OCI-LY3 (cell line): ENCODE results near the gene GBA2.

Source experiments
- H2AFZ ChIP-seq: fragments of 200-600, 300-600 bp; shearing (Covaris generic); 2 replicates; pipeline ENCODE4 v1.6.0; 2014; ENCODE audit warnings: antibody characterized with exemption, low read depth, low read length
- H3K27ac ChIP-seq: fragments of 200-600, 300-600 bp; sonication (generic); 2 replicates; pipeline ENCODE4 v1.5.1; 2014; ENCODE audit warnings: mild to moderate bottlenecking, low read length, moderate library complexity, mixed read lengths
- H3K27me3 ChIP-seq: fragments of 200-600, 300-600 bp; sonication (generic); 2 replicates; pipeline ENCODE4 v1.6.1; 2014; ENCODE audit warnings: low read depth, low read length, mixed read lengths
- H3K36me3 ChIP-seq: fragments of 200-600, 300-600 bp; sonication (generic); replicated peaks from 2 replicates; pipeline ENCODE3; 2014; ENCODE audit warnings: low read depth, low read length, mixed read lengths
- H3K4me1 ChIP-seq: fragments of 300-600, 200-600 bp; sonication (generic); 2 replicates; pipeline ENCODE4 v1.6.1; 2014; ENCODE audit warnings: low read length, mixed read lengths
- H3K4me2 ChIP-seq: fragments of 200-600, 300-600 bp; sonication (generic); 2 replicates; pipeline ENCODE4 v1.6.1; 2014; ENCODE audit warnings: low read length, mixed read lengths
- H3K4me3 ChIP-seq: fragments of 300-600, 200-600 bp; sonication (generic); 2 replicates; pipeline ENCODE4 v1.5.1; 2014; ENCODE audit warnings: antibody characterized with exemption, mild to moderate bottlenecking, low read length, moderate library complexity
- H3K79me2 ChIP-seq: fragments of 300-600, 200-600 bp; shearing (Covaris generic); 2 replicates; pipeline ENCODE4 v1.6.1; 2014; ENCODE audit warnings: mild to moderate bottlenecking, low read length, mixed read lengths
- H3K9ac ChIP-seq: fragments of 300-600, 200-600 bp; shearing (Covaris generic); 2 replicates; pipeline ENCODE4 v1.6.0; 2014; ENCODE audit warnings: mild to moderate bottlenecking, low read length, moderate library complexity
- H3K9me3 ChIP-seq: fragments of 200-600, 300-600 bp; shearing (Covaris generic); 2 replicates; pipeline ENCODE4 v1.6.1; 2014; ENCODE audit warnings: low read length, mixed read lengths; ENCODE audit not compliant: insufficient read depth
- H4K20me1 ChIP-seq: fragments of 200-600, 300-600 bp; sonication (generic); 2 replicates; pipeline ENCODE4 v1.6.1; 2016; ENCODE audit warnings: low read length, mixed read lengths; ENCODE audit not compliant: insufficient read depth
- CTCF ChIP-seq: fragments of 200-600, 300-600 bp; sonication (generic); IDR thresholded peaks from 2 replicates; pipeline ENCODE4 v1.5.1; 2014; ENCODE audit warnings: antibody characterized with exemption, low read length, low read depth
- EZH2phosphoT487 ChIP-seq: fragments of 200-600 bp; shearing (Covaris generic); IDR thresholded peaks from 2 replicates; pipeline ENCODE4 v1.6.1; 2018; ENCODE audit warnings: antibody characterized with exemption, mixed run types, low read depth

The GBA2 gene

DNA sequence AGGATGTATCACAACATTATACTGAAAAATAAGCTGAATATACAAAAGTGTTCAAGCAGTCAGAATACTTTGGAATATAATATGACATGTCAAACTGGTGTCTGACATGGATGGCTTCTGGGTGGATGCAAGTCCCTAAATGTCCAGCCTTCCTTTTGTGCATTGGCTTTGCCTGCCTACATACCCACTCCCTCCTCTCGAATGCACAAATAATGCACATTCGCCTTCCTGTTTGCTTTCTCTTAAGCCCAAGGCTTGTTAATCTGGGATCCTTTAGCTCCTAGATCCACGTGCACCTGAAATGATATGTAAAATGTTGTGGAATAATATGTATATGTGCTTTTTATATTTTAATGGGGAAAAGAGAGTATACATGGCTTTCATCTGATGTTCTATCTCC, 29.5 kb upstream of the GBA2 start:
- no peak overlapping the region for H2AFZ ChIP-seq
- no peak overlapping the region for H3K27ac ChIP-seq
- no peaks in the 10 kb centered on the region for H4K20me1 ChIP-seq
- TF ChIP-seq EZH2phosphoT487 (no peak), CTCF (no peak)
- H3K9ac ChIP-seq: no peak overlapping the region
- no peaks in the 10 kb centered on the region for H3K9me3 ChIP-seq
- peaks cover 12% of the 10 kb centered on the region for H3K4me1 ChIP-seq
- no peaks in the 10 kb centered on the region for H3K79me2 ChIP-seq
- no peak overlapping the region for H3K4me2 ChIP-seq
- H3K4me3 ChIP-seq: no peak overlapping the region
- peaks cover 3% of the 10 kb centered on the region for H3K36me3 ChIP-seq
- H3K27me3 ChIP-seq: no peaks in the 10 kb centered on the region

- H3K9me3 ChIP-seq: no peaks in the 10 kb centered on the region
- H3K4me1 ChIP-seq: peaks cover 12% of the 10 kb centered on the region
- no peak overlapping the region for H2AFZ ChIP-seq
- no peak overlapping the region for H3K9ac ChIP-seq
- no peaks in the 10 kb centered on the region for H3K79me2 ChIP-seq
- H3K27me3 ChIP-seq: no peaks in the 10 kb centered on the region
- peak overlapping the region; percentile 13; the same call in 1 of the 2 replicates for H3K4me2 ChIP-seq
- H3K4me3 ChIP-seq: no peak overlapping the region
- H3K27ac ChIP-seq: no peak overlapping the region
- H4K20me1 ChIP-seq: no peaks in the 10 kb centered on the region
- no peaks in the 10 kb centered on the region for H3K36me3 ChIP-seq
- no peak for TF ChIP-seq EZH2phosphoT487
- TF ChIP-seq CTCF: no peak
These were observed 27.0 kb upstream of the GBA2 start for GRCh38 chr9:35776018-35776417.

GRCh38 chr9:35774907-35775635, 26.0 kb upstream of the GBA2 start:
- Histone ChIP-seq H2AFZ (no peak overlapping the region), H3K4me1 (peaks cover 12% of the 10 kb centered on the region), H3K27ac (no peak overlapping the region), H3K9me3 (no peaks in the 10 kb centered on the region), H3K4me2 (no peak overlapping the region), H3K27me3 (no peaks in the 10 kb centered on the region), H4K20me1 (no peaks in the 10 kb centered on the region), H3K36me3 (no peaks in the 10 kb centered on the region), H3K4me3 (no peak overlapping the region), H3K79me2 (no peaks in the 10 kb centered on the region), H3K9ac (no peak overlapping the region)
- no peak for TF ChIP-seq EZH2phosphoT487
- no peak for TF ChIP-seq CTCF

GRCh38 chr9:35771943-35772342, 22.9 kb upstream of the GBA2 start:
- H3K9me3 ChIP-seq: no peaks in the 10 kb centered on the region
- H3K36me3 ChIP-seq: no peaks in the 10 kb centered on the region
- no peaks in the 10 kb centered on the region for H3K79me2 ChIP-seq
- H3K27ac ChIP-seq: no peak overlapping the region
- no peaks in the 10 kb centered on the region for H4K20me1 ChIP-seq
- peaks cover 17% of the 10 kb centered on the region for H3K4me1 ChIP-seq
- H3K4me2 ChIP-seq: no peak overlapping the region
- no peak overlapping the region for H3K4me3 ChIP-seq
- H3K27me3 ChIP-seq: no peaks in the 10 kb centered on the region
- TF ChIP-seq CTCF (no peak), EZH2phosphoT487 (no peak)
- no peak overlapping the region for H3K9ac ChIP-seq
- H2AFZ ChIP-seq: no peak overlapping the region
